ENCODE measurements around the gene TNNT3.
A peak's percentile ranks its signal among the peaks of the same experiment; 100 is the strongest.
"Not testable (repeated sequence)": the region's sequence is repeated elsewhere in the genome, so short reads cannot be mapped to it uniquely, and the experiment has no call there.

The TNNT3 gene

GRCh38 chr11:1881442-1882264 lies 37.9 kb upstream of the TNNT3 start:
- DNase-seq = no peak

- DNase-seq = peak; percentile 65
Observed at GRCh38 chr11:1882265-1883238, 37.0 kb upstream of the TNNT3 start.

- no peak for DNase-seq
Observed at GRCh38 chr11:1883346-1884302, 35.9 kb upstream of the TNNT3 start.

GRCh38 chr11:1884303-1884700 lies 35.2 kb upstream of the TNNT3 start:
- DNase-seq = no peak

GRCh38 chr11:1886551-1886950 lies 33.0 kb upstream of the TNNT3 start:
- DNase-seq = not testable (repeated sequence)

- no peak for DNase-seq
Observed at GRCh38 chr11:1887451-1888346, 31.8 kb upstream of the TNNT3 start.

GRCh38 chr11:1888347-1888753 lies 31.2 kb upstream of the TNNT3 start:
- no peak for DNase-seq

- DNase-seq = no peak
Observed at GRCh38 chr11:1888811-1889210, 30.7 kb upstream of the TNNT3 start.

GRCh38 chr11:1889224-1889930 lies 30.1 kb upstream of the TNNT3 start:
- DNase-seq = peak; percentile 61

GRCh38 chr11:1889941-1890855 lies 29.3 kb upstream of the TNNT3 start:
- no peak for DNase-seq

GRCh38 chr11:1890856-1891830 lies 28.4 kb upstream of the TNNT3 start:
- no peak for DNase-seq

GRCh38 chr11:1891831-1892115 lies 27.7 kb upstream of the TNNT3 start, which contains the start of gene PRR33:
TSS of gene PRR33 (minus strand) at chr11:1891895. CDS start at chr11:1890584, 1,311 bp downstream.
- no peak for DNase-seq

- DNase-seq = no peak
Observed at GRCh38 chr11:1892116-1892515, 27.4 kb upstream of the TNNT3 start.

- no peak for DNase-seq
Observed at GRCh38 chr11:1892558-1892957, 26.9 kb upstream of the TNNT3 start.

GRCh38 chr11:1893581-1894359 lies 25.7 kb upstream of the TNNT3 start:
- no peak for DNase-seq

- no peak for DNase-seq
Observed at GRCh38 chr11:1894759-1895158, 24.7 kb upstream of the TNNT3 start.

- no peak for DNase-seq
Observed at GRCh38 chr11:1896468-1896867, 23.0 kb upstream of the TNNT3 start.

GRCh38 chr11:1896923-1897322 lies 22.6 kb upstream of the TNNT3 start:
- DNase-seq = no peak
